Measurements from ENCODE around the gene CATSPERD.

Gene CATSPERD

GRCh38 chr19:5719961-5720790, at the start of gene CATSPERD, which contains the start of gene LONP1:
TSS of gene CATSPERD (plus strand) at chr19:5720637. CDS start at chr19:5720738, 101 bp downstream.
TSS of gene LONP1 (minus strand) at chr19:5720146. CDS start at chr19:5720132, 14 bp downstream.
- Mint-ChIP-seq H3K27me3 (no peaks in the 10 kb centered on the region), H3K4me3 (peak within 1 kb of the TSS; percentile 94), H3K27ac (peak within 1 kb of the TSS; percentile 97), H3K36me3 (no peaks in the 10 kb centered on the region), H3K9me3 (no peaks in the 10 kb centered on the region), H3K4me1 (peaks cover 24% of the 10 kb centered on the region)
- ATAC-seq, result peak; percentile 96

- Mint-ChIP-seq H3K4me1 (peaks cover 7% of the 10 kb centered on the region), H3K36me3 (peaks cover 50% of the 10 kb centered on the region), H3K9me3 (peaks cover 6% of the 10 kb centered on the region), H3K27me3 (no peaks in the 10 kb centered on the region), H3K27ac (no peak overlapping the region), H3K4me3 (no peak overlapping the region)
- no peak for ATAC-seq
Observed at GRCh38 chr19:5671600-5671999, 48.8 kb upstream of the CATSPERD start.

GRCh38 chr19:5672708-5673459, 47.6 kb upstream of the CATSPERD start:
- Mint-ChIP-seq H3K4me1 (no peaks in the 10 kb centered on the region), H3K36me3 (peaks cover 37% of the 10 kb centered on the region), H3K27ac (peak overlapping the region; percentile 21), H3K9me3 (peaks cover 6% of the 10 kb centered on the region), H3K27me3 (no peaks in the 10 kb centered on the region), H3K4me3 (no peak overlapping the region)
- ATAC-seq, result no peak

- Mint-ChIP-seq H3K36me3 (peaks cover 31% of the 10 kb centered on the region), H3K4me3 (no peak overlapping the region), H3K27ac (no peak overlapping the region), H3K27me3 (no peaks in the 10 kb centered on the region), H3K9me3 (peaks cover 6% of the 10 kb centered on the region), H3K4me1 (no peaks in the 10 kb centered on the region)
- ATAC-seq, result no peak
Observed at GRCh38 chr19:5673752-5674151, 46.7 kb upstream of the CATSPERD start.

GRCh38 chr19:5674714-5675113, 45.7 kb upstream of the CATSPERD start:
- Mint-ChIP-seq H3K27ac (no peak overlapping the region), H3K4me3 (no peak overlapping the region), H3K27me3 (no peaks in the 10 kb centered on the region), H3K9me3 (peaks cover 6% of the 10 kb centered on the region), H3K4me1 (peaks cover 8% of the 10 kb centered on the region), H3K36me3 (peaks cover 22% of the 10 kb centered on the region)
- ATAC-seq, result no peak

GRCh38 chr19:5676105-5676771, 44.2 kb upstream of the CATSPERD start:
- Mint-ChIP-seq H3K36me3 (peaks cover 18% of the 10 kb centered on the region), H3K27ac (no peak overlapping the region), H3K4me1 (peaks cover 9% of the 10 kb centered on the region), H3K4me3 (no peak overlapping the region), H3K27me3 (no peaks in the 10 kb centered on the region), H3K9me3 (peaks cover 6% of the 10 kb centered on the region)
- ATAC-seq, result no peak

- no peak overlapping the region for H3K27ac Mint-ChIP-seq
- peaks cover 18% of the 10 kb centered on the region for H3K36me3 Mint-ChIP-seq
- H3K4me1 Mint-ChIP-seq, result peaks cover 14% of the 10 kb centered on the region
- peaks cover 10% of the 10 kb centered on the region for H3K9me3 Mint-ChIP-seq
- H3K4me3 Mint-ChIP-seq, result no peak overlapping the region
- ATAC-seq, result no peak
- no peaks in the 10 kb centered on the region for H3K27me3 Mint-ChIP-seq
Observed at GRCh38 chr19:5676772-5677105, 43.7 kb upstream of the CATSPERD start.

- Mint-ChIP-seq H3K27me3 (no peaks in the 10 kb centered on the region), H3K36me3 (peaks cover 18% of the 10 kb centered on the region), H3K4me3 (no peak overlapping the region), H3K4me1 (peaks cover 18% of the 10 kb centered on the region), H3K9me3 (peaks cover 10% of the 10 kb centered on the region), H3K27ac (no peak overlapping the region)
- no peak for ATAC-seq
Observed at GRCh38 chr19:5677136-5677535, 43.3 kb upstream of the CATSPERD start.

- no peak overlapping the region for H3K4me3 Mint-ChIP-seq
- H3K27me3 Mint-ChIP-seq, result no peaks in the 10 kb centered on the region
- peaks cover 10% of the 10 kb centered on the region for H3K9me3 Mint-ChIP-seq
- H3K27ac Mint-ChIP-seq, result no peak overlapping the region
- ATAC-seq, result no peak
- H3K4me1 Mint-ChIP-seq, result peaks cover 22% of the 10 kb centered on the region
- peaks cover 17% of the 10 kb centered on the region for H3K36me3 Mint-ChIP-seq
Observed at GRCh38 chr19:5677580-5677979, 42.9 kb upstream of the CATSPERD start.

- Mint-ChIP-seq H3K4me3 (no peak overlapping the region), H3K36me3 (peaks cover 11% of the 10 kb centered on the region), H3K9me3 (peaks cover 10% of the 10 kb centered on the region), H3K4me1 (peaks cover 22% of the 10 kb centered on the region), H3K27ac (no peak overlapping the region), H3K27me3 (no peaks in the 10 kb centered on the region)
- ATAC-seq, result no peak
Observed at GRCh38 chr19:5678071-5678718, 42.2 kb upstream of the CATSPERD start.

- Mint-ChIP-seq H3K9me3 (peaks cover 5% of the 10 kb centered on the region), H3K4me3 (peak overlapping the region; percentile 74), H3K27ac (peak overlapping the region; percentile 88), H3K4me1 (peaks cover 22% of the 10 kb centered on the region), H3K27me3 (no peaks in the 10 kb centered on the region), H3K36me3 (no peaks in the 10 kb centered on the region)
- ATAC-seq, result no peak
Observed at GRCh38 chr19:5679289-5680083, 41.0 kb upstream of the CATSPERD start.

GRCh38 chr19:5680084-5680436, 40.4 kb upstream of the CATSPERD start:
- Mint-ChIP-seq H3K4me3 (peak overlapping the region; percentile 74), H3K36me3 (no peaks in the 10 kb centered on the region), H3K27ac (peak overlapping the region; percentile 88), H3K9me3 (peaks cover 5% of the 10 kb centered on the region), H3K27me3 (no peaks in the 10 kb centered on the region), H3K4me1 (peaks cover 22% of the 10 kb centered on the region)
- no peak for ATAC-seq

- peak; percentile 96 for ATAC-seq
- Mint-ChIP-seq H3K27me3 (no peaks in the 10 kb centered on the region), H3K4me3 (peak within 1 kb of the TSS; percentile 77), H3K9me3 (peaks cover 5% of the 10 kb centered on the region), H3K4me1 (peaks cover 22% of the 10 kb centered on the region), H3K36me3 (no peaks in the 10 kb centered on the region), H3K27ac (peak within 1 kb of the TSS; percentile 88)
Observed at GRCh38 chr19:5680437-5681368, 39.7 kb upstream of the CATSPERD start, which contains the start of the genes HSD11B1L and MICOS13. TSS of gene HSD11B1L (plus strand) at chr19:5681027. CDS start at chr19:5684833, 3,806 bp downstream. TSS of gene MICOS13 (minus strand) at chr19:5680516. CDS start at chr19:5680486, 30 bp downstream.
